GM19372 (cell line): ENCODE measurements around the gene MYO1B.
"Not testable (repeated sequence)": the region's sequence is repeated elsewhere in the genome, so short reads cannot be mapped to it uniquely, and the experiment has no call there.

Experiments
- ATAC-seq: cut with Tn5 transposase; IDR thresholded peaks from one replicate; pipeline ENCODE4 v1.9.1; 2021; ENCODE audit warnings: mild to moderate bottlenecking, low read depth, moderate library complexity; ENCODE audit not compliant: unreplicated experiment

MYO1B gene

DNA sequence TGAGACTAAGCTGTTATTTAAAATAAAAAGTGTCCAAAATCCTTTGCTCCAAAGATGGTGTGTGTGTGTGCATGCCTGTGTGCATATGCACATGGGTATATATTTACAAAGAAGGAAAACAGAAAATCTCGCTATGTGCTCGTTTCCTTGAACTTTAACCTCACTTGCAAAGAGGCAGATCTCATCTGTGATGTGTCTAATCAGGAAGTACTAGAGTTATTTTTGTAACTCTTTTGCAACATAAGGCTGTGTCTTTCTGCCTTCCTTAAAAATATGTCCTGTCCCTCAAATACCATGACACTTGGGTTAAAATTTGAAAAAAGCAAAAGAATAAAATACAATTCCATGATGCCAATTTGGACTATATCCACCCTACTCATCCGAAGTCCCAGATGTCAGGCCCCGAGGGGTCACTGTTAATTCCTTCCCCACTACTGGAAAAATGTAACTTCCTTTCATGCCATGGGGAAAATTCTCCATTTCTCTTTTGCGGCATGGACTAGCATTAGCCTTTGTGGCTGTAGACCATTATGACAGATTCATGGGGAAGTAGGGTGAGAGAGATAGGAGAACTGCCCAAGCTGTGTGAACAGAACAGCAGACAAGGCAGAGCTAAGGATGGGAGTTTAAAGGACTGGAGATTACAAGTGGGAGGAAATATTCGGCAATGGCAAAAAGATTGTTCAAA is 191.3 kb downstream of the MYO1B start:
- no peak for ATAC-seq

DNA sequence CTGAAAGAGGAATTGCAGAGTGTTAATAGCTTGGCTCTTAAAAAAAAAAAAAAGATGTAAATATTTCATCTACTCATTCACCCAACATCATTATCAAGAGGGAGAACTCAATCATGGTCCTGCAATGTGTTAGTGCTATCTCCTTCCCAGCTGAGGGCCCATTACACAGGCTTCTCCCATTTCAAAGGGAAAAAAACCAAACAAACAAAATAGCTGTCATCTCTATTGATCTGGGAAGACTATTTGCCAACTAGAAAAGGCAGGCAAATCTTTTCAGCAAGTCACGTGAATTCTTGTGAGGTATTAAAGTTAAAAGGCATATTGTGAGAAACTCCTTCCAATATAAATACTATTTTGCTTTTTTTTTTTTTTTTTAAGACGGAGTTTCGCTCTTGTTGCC is 194.3 kb downstream of the MYO1B start:
- ATAC-seq, result no peak

DNA sequence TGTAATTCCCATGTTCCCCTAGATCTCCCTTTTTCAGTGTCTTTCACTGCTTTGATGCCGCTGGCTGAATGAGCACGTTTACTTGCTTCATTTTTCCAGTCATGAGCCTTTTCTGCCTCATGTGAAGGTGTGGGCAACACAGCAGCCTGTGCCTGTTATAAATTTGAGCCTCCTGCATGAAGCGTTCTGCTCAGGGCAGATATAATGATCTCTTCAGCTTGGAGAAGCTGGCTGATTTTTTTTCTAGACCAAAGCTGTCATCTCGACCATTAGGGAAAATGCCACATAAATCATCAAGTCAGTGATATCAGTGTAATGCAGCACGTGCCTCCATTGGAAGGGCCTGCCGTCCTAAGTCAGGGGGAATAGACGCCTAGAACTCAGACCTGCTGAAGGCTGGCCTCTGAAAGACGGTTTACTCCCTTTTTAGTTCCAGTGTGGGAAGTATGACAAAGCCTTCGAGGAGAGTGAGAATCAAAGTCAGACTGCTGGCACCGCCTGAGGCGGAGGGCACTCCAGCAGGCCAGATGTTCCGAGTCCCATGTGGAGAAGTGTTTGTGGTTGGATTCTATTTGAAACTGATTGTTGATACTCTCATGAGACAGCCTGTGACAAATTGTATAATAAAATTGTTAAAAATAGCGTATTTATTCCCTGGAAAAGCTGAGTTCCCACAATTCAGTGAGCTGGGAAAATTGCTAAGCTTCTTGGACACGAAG is 196.5 kb downstream of the MYO1B start:
- no peak for ATAC-seq

DNA sequence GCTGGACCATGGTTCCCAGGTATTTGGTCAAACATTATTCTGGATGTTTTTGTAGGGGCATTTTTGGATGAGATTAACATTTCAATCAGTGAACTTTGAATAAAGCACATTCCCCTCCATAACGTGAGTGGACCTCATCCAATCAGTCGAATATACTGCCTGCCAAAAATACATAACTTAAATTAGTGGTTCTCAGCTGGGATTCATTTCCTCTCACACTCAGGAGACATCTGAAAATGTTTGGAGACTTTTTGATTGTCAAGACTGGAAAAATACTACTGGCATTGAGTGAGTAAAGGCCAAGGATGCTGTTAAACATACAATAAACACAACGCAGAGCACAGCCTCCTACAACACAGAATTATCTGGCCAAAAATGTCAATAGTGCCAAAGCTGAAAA is 198.2 kb downstream of the MYO1B start:
- ATAC-seq, result no peak

DNA sequence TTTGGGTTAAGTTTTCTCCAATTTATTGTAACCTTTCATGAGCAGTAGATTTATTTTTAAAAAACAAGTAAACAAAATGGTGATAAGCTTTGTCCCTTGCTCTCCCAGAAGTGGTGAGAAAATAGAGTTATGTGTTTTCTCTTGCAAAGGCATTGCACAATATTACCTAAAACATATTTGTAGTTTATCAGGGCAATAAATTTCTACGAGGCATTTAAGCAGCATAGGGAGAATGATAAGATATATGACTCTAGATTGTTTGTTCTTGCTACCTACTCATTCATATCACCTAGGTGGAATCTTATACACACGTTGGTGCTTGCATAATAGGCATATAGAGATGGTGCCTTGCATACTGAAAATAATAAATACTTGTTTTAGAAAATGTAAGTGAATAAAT is 201.7 kb downstream of the MYO1B start:
- ATAC-seq, result no peak

DNA sequence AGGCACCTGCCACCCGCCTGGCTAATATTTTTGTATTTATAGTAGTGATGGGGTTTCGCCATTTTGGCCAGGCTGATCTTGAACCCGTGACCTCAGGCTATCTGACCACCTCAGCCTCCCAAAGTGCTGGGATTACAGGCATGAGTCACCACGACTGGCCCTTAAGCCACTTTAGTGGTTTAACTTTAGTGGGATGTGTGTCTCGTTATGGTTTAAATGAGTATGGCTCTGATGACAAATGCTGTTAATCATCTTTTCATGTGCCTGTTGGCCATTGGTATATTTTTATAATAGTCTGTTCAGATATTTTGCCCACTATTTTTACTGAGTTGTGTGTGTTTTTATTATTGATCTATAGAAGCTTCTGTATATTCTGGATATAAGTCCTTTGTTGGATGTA is 205.9 kb downstream of the MYO1B start:
- ATAC-seq, result no peak

DNA sequence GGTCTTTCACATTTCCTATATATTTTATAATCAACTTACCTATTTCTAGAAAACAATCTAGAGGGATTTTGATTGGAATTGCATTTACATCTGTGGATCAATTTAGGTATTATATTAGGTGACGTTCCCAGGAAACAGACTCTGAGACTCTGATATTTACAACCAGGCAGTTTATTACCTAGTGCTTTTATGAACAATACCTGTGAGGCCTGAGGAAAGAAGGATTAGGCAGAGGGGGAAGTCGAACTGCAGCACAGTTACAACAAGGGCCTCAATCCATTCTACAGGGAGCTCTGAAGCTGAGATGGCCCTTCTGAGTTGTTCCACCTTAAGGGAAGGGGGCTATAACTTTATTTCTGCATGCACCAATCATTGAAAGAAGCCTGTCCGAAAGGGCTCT is 206.9 kb downstream of the MYO1B start:
- ATAC-seq, result no peak

DNA sequence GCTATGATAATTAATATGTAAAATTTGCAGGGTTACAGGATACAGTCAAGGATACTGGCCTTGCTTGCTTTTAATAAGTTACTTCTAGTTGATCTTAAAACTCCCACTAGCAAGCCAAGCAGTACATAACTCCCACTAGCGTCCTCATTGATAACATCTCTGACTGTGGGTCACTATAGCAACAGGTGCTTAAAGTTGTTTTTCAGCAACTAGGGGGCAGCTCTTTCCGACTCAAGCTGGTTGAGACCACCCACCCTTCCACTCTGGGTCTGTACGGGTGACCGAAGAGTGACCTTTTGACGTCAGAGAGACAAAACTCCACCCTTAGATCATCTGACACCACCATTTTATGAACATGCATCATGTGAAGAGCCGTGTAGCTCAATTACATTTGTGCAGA is 208.6 kb downstream of the MYO1B start:
- ATAC-seq, result no peak

DNA sequence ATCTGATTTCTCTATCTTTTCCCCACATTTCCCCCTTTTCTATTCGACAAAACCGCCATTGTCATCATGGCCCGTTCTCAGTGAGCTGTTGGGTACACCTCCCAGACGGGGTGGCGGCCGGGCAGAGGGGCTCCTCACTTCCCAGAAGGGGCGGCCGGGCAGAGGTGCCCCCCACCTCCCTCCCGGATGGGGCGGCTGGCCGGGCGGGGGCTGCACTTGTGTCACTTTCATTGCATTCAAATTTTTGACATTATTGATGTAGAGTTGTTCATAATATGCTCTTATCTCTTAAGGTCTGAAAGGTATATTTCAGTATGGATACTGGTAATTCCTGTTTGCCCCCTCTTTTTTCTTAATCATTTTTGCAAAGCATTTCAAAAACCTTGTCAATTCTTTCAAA is 211.3 kb downstream of the MYO1B start:
- ATAC-seq, result not testable (repeated sequence)

DNA sequence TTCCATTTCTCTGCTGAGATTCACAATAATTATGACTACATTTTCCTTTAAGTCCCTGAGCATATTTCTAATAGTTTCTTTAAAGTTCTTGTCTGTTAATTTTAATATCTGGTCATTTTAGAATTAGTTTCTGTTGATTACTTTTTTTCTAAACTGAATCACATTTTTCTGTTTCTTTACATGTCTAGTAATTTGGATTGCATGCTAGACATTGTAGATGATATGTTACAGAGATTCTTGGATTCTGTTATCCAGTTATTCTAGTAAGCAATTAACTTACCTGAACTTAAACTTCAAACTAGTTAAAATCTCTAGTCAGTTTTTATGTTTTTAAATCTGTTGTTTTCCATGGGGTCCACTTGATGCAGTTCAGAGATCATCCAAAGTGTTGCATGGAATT is 214.0 kb downstream of the MYO1B start:
- no peak for ATAC-seq

DNA sequence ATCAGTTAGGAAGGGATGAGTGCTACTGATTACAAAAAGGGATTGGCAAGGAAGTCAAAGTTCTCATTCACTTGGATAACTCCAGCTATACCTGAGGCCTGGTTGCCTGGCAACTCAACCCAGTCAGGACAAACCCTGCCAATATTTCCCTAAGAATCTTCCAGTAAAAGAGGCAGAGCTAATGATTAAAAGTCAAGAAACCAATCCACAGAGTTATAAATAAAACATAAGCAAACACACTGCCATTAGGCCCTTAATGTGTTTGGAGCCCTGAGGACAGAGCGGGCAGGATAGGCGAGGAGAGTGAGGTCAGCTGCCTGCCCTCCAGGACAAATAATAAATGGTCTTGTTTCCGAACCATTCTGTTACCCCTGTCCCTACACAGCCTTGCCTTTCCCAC is 217.2 kb downstream of the MYO1B start:
- no peak for ATAC-seq

DNA sequence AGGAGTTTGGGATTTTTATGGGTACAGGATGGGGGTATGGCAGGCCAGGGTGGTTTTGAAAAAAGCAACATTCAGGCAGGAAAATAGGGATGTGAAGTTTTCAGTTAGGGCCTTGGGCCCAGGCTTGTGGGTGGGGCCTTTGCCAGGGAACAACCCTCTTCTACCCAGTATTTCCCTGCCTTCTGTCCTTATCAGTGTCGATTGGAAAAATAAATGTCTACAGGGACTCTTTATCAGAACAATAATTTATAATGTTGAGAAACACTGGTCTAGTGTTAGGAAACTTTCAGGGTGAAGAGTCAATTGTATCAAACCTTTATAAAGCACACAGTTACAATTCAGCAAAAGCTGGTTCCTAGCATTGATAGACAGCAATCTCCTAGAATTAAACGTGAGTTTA is 218.6 kb downstream of the MYO1B start:
- ATAC-seq, result no peak

DNA sequence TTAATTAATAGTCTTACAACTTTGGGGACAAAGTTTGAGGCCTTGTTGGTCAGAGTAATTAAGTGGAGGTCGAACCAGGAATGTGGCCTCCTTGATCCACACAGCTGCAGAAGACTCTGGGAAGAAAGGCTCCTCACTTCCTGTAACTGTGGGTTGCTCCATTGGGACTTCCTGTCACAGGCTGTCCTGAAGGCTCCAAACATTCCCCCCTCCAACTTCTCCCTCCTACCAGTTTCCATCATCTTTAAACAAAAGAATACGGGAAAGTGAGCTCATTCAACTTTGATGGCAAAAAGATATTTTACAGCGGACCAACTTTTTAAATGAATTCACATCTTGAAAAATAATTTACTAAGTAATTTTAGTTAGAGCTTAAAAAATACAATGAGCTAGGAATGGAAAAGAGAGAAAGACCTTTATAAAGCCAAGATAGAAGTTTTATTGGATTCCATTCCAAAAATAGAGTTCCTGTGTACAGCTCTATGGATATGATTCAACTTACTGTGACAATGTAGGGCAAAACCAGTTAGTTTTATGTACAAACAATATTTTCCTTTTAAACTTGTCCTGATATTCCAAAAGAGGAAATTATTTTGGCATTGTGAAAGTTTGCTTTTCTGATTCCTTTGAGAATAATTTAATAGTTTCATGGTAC is 220.7 kb downstream of the MYO1B start:
- ATAC-seq, result no peak

DNA sequence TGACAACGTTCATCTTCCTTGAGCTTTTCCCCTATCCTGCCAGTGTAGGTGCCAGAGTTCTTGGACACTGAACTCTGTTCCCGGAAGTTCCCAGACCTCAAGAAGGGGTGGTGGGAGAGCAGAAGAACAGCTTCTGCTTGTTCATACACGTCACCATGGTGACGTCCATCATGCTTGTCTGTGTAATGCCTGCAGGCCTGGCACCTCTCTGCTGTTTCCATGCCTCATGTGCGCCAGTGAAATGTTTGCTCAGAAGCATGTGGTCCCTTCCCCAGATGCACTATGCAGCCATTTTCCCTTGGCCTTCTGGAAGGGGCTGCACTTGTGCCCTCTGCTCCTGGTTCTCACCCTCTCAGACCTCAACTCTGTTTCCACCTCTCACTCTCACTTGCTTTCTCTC is 221.9 kb downstream of the MYO1B start:
- ATAC-seq, result no peak

DNA sequence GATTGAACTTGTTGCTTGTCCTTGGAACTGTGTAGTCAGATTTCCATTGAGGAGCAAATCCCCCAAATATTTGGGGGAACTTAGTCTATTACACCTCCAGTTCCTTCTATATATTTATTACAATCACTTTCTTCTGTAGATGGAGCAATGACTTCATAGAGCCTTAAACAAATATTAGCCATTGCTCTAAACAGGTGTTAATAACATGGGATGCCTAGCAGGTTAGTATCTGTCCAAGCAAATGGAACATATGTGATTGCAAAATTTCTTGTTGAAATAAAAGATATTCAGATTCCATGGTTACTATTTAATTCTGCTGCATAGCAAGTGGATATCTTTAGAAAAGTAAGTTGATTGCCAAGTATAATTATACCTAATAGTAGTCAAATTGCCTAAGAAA is 225.1 kb downstream of the MYO1B start:
- no peak for ATAC-seq

DNA sequence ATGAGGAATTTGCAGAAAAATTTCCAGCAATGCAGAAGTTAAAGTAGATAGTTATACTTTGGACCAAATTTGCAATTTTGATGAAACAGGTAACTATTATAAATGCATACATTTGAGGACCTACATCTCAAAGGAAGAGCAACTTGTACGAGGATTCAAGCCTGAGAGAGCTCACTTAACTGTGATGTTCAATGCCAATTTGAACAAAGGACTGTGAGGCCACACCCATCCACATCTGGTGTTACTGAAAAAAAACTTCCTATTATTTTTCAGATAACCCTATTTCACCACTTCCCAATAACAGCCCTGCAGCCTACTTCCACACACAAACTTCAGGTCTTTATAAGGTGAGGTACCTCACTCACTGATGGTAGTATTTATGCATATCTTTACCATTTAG is 229.3 kb downstream of the MYO1B start:
- no peak for ATAC-seq
